ENCODE measurements around the gene PRICKLE3.
A peak's percentile ranks its signal among the peaks of the same experiment; 100 is the strongest.

Gene PRICKLE3, protein sequence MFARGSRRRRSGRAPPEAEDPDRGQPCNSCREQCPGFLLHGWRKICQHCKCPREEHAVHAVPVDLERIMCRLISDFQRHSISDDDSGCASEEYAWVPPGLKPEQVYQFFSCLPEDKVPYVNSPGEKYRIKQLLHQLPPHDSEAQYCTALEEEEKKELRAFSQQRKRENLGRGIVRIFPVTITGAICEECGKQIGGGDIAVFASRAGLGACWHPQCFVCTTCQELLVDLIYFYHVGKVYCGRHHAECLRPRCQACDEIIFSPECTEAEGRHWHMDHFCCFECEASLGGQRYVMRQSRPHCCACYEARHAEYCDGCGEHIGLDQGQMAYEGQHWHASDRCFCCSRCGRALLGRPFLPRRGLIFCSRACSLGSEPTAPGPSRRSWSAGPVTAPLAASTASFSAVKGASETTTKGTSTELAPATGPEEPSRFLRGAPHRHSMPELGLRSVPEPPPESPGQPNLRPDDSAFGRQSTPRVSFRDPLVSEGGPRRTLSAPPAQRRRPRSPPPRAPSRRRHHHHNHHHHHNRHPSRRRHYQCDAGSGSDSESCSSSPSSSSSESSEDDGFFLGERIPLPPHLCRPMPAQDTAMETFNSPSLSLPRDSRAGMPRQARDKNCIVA

DNA sequence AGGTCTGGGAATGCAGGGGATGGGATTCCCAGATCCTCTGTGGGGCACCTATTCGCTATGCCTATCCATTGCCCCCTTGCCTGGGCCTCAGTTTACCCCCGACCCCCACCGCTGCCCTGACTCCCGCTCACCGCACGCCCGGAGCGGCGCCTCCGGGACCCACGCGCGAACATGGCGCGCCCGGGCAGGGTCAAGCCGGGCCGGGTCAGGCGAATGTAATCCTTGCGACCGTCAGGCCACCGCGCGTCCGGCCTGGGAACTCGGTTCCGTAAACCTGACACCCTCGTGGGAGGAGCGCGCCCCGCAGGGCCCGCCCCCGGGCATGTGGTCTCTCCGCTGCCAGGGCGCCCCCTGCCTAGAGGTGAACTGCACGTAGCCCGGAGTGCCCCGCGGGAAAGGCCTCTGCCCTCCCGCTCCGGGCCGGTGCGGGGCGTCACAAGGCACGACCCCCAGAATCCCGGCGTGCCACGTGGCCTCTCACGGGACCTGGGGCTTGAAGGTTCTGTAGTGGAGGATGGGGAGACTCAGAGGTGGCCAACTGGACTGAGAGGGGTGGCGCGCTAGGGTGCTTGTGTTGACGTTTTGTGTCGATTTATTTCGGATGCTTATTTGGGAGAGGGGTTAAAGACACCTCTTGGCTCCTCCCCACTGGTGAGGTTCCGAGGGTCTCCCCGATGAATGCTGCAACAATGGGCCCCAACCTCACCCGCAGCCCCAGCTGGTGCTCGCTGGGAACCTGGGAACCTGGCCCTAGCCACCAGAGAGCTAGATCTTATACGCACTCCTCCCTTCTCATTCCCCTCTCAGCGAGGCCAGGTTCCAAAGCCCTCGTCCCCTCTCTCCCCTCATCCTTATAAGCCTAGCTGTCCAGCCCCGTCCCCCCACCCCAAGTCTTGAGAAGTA is at the start of gene PRICKLE3:
Gene PRICKLE3 (minus strand): TSS at position 249 of the 903 bp plus-strand sequence. CDS start 76 bp downstream, at position 173.
- peak; percentile 11 for ATAC-seq

GRCh38 chrX:49233887-49234555 is 47.8 kb upstream of the PRICKLE3 start:
- no peak for ATAC-seq

More for the DNA sequence above, at the start of gene PRICKLE3:
- peak; percentile 83 for DNase-seq

GRCh38 chrX:49233176-49233575 is 47.0 kb upstream of the PRICKLE3 start, which contains the start of gene CACNA1F:
Gene CACNA1F, minus strand, starts transcription at chrX:49233340. Its CDS starts 31 bp downstream, at chrX:49233309.
- no peak for ATAC-seq

More at GRCh38 chrX:49233887-49234555, 47.8 kb upstream of the PRICKLE3 start:
- no peak for DNase-seq

DNA sequence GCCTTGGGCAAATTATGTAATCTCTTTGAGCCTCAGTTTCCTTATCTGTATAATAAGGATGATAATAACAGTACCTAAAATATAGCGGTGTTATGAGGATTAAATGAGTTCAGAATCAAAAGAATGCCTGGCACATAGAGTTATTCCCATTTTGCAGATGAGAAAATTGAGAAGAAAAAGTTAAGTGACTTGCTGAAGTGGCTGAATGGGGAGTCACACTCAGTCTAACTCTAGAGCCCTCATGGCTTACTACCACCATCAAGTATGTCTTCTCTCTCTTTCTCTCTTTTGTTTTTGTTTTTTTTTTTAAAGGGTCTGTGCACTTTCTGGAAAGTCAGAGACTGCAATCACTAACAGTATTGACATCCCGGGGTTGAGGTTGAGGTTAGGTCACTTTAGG is 46.4 kb upstream of the PRICKLE3 start:
- no peak for ATAC-seq
- DNase-seq, result no peak

More at GRCh38 chrX:49233176-49233575, 47.0 kb upstream of the PRICKLE3 start, which contains the start of gene CACNA1F:
- DNase-seq, result no peak

DNA sequence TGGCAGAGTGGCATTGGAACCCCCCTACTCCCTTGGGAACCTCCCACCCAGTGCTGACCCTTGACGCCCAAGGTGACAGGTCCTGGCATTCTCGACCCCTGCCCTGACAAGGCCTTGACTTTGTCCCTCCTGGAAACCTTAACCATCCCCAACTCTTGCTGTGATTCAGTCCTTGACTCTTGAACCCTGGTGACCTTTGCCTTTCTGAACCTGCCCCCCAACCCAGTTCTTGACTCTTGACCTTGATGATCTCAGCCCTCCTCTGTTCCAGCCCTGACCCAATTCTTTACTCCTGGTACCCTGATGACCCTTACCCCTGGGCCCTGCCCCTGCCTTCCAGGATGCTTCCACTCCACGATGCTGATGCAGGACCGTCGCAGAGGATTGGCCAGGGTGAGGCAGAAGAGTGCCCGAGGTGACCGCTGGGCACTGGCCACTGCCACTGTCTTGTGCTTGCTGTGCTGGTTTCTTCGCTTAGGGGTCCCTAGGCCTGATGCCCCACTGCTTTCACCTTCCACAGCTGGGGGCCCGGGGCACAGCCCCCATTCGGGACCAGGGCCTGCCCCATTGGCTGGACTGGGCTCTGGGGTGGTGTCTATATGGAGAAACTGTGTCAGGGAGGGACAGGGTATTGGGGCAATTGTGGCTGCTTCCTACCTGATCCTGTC is 45.3 kb upstream of the PRICKLE3 start:
- DNase-seq, result no peak
- ATAC-seq, result no peak

GRCh38 chrX:49230500-49231232 is 44.5 kb upstream of the PRICKLE3 start:
- peak; percentile 82 for ATAC-seq
- peak; percentile 78 for DNase-seq

DNA sequence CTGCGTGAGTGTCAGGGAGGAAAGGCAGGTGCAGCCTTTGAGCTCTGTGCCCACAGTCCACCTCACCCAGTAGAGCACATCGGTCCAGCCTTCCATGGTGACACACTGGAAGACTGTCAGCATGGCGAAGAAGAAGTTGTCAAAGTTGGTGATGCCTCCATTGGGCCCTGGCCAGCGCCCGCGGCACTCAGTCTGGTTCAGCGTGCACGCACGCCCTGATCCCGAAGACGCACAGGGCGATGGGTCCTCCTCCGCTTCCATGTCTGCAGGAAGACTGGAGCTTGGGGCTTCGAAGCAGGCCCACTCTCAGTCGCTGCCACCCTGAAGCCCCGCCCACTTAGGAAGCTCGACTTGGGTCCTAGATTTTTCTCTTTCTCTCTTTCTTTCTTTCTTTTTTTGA is 42.0 kb upstream of the PRICKLE3 start:
- ATAC-seq, result no peak
- DNase-seq, result no peak

GRCh38 chrX:49227726-49228125 is 41.6 kb upstream of the PRICKLE3 start:
- ATAC-seq, result no peak

DNA sequence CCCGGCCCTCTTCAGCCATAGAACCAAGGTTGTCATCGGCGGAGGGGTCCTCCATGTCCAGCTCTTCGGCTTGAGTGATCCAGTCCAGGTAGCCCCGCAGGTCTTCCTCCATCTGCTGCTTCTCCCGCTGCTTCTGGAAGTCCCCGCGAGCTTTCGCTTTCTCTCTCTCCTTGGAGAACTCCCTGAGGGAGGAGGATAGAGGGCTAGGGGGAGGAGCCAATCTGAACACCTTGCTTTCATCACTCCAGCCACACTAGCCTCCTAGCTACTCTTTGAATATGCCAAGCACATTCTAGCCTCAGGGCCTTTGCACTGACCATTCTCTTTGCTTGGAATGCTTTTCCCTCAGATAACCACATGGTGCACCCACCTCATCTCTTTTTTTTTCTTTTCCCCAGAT is 40.8 kb upstream of the PRICKLE3 start:
- DNase-seq (no peak), ATAC-seq (no peak)

More at GRCh38 chrX:49227726-49228125, 41.6 kb upstream of the PRICKLE3 start:
- DNase-seq, result no peak

- ATAC-seq (no peak), DNase-seq (no peak)
Measured at GRCh38 chrX:49225858-49226257, 39.7 kb upstream of the PRICKLE3 start.

GRCh38 chrX:49221868-49222267 is 35.7 kb upstream of the PRICKLE3 start:
- ATAC-seq (no peak), DNase-seq (no peak)

GRCh38 chrX:49220100-49220499 is 33.9 kb upstream of the PRICKLE3 start:
- DNase-seq (no peak), ATAC-seq (no peak)

GRCh38 chrX:49214996-49215526 is 28.9 kb upstream of the PRICKLE3 start:
- ATAC-seq, result no peak
- DNase-seq, result no peak

DNA sequence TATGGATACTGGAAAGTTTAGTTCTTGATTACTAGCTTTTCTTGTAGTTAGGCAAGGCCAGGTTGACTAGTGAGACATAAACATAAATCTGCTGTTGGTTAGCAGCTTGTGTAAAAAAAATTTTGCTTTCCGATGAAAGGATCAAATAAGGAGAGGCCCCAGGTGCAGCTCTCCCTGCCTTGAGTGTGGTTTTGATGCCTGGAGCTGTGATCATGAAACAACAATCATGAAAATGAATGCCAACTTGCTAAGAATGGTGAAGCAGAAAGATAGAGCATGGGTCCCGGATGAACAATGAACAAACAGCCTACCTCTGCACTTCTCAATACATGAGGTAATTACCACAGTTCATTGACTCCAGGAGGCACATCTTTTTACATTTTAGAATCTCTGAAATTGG is 28.2 kb upstream of the PRICKLE3 start:
- DNase-seq, result no peak
- ATAC-seq, result no peak

DNA sequence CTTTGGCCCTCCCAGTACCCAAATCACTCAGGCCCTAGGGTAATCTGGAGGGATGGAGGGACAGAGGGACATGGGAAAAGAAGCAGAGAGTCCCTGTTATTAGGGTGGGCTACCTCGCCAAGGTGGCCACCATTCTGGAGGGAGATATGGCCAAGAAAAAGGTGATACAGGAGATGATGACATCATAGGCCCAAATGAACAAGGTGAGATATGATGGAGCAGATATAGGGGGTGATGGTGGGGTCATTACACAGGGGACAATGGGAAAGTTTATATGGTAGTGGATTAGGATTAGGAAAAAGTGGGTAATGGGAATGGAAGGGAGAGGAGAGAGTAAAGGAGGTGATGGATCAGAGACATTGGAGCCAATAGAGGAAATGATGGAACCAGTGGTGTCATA is 26.7 kb upstream of the PRICKLE3 start:
- ATAC-seq, result no peak
- DNase-seq, result no peak

DNA sequence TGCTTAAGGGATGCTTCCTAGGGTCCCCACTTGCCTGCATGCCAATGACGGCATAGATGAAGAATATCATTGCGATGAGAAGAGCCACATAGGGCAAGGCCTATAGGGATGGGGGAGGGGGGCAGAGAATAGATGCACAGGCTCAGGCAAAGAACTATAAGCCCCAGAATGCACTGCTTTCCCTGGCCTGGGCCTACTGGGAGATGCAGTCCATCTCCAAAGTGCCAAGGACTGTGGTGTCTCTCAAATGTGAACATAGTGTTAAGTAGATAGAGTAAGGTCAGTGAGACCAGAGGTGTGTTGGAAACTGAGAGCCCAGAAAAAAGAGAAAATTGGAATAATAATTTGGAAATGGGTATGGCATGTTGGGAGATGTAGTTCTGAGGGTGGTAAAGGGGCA is 26.0 kb upstream of the PRICKLE3 start:
- ATAC-seq, result no peak
- DNase-seq, result no peak

GRCh38 chrX:49211074-49211473 is 24.9 kb upstream of the PRICKLE3 start:
- ATAC-seq, result no peak

GRCh38 chrX:49210406-49210805 is 24.2 kb upstream of the PRICKLE3 start:
- DNase-seq (no peak), ATAC-seq (no peak)

More at GRCh38 chrX:49211074-49211473, 24.9 kb upstream of the PRICKLE3 start:
- no peak for DNase-seq

DNA sequence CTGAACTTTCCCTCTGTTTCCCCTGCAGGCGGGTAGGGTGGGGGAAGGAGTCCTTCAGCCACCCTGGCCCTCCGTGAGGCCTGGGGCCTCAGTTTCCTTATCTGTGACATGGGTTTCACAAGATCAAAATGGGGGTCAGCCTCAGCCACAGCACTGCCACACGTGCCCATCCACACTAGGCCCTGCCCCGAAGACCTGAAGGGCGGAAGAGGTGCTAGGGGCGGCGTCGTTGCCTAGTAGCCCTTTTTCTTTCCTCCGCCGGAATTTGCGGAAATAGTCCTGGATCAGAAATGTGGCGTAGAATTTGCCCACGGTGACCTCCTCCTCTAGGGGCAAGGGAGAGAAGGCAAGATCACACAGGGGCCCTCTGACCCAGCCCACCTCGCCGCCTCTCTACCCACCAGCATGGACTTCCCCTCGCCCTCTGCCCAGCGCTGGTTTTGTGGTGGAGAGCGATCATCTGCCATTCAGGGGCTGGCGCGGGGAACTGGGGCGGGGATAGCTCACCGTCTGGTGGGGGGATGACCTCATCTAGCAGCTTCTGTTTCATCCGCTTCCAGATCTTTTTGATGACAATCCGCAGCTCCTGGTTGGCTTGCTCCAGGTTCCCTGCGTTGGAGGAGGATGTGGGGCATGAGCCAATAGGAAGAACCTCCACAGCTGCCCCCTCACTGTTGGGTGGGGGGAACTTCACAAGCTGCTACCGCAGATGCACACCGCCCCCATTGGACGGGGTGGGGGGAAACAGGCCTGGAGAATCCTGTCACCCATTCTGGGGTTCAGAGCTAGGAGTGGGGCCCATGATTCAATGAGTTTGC is 23.5 kb upstream of the PRICKLE3 start:
- ATAC-seq, result peak; percentile 46
- DNase-seq, result peak; percentile 41
